ENCODE measurements around the gene SAMD8.
"Not testable (repeated sequence)": the region's sequence is repeated elsewhere in the genome, so short reads cannot be mapped to it uniquely, and the experiment has no call there.

The SAMD8 gene

DNA sequence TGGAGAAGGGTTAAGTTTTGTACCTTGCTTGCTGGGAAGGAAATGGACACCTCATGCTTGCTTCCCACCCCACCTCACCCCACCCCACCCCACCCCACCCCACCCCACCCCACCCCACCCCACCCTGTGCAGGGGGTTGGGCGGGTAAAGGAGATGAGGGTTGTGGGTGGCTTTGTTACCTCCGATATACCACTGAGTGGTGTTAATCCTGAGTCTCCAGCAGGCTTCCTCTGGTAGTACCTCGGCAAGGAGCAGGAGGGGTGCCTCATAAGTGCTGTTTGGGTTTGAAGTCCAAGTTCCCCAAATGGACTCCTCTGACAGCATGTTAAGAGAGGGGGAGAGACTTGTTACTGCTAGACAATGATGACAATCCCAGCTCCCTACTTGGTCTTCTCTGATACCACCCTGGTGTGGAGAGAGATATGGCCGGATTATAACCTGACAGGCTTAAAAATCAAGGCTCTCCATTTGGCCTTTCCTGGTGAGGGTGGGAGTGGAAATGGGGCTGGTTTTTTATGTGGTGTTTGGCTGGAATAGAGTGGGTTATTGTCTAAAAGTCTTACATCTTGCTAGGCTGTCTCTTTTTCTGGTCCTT lies 11.7 kb downstream of the SAMD8 start:
- DNase-seq: no peak
- in situ Hi-C loops (cut with HindIII; ENCODE audit: low pct_ligation_motif_present, low pct_unique_long_range_greater_than_20kb, low sequenced_read_pairs): no loop called here

DNA sequence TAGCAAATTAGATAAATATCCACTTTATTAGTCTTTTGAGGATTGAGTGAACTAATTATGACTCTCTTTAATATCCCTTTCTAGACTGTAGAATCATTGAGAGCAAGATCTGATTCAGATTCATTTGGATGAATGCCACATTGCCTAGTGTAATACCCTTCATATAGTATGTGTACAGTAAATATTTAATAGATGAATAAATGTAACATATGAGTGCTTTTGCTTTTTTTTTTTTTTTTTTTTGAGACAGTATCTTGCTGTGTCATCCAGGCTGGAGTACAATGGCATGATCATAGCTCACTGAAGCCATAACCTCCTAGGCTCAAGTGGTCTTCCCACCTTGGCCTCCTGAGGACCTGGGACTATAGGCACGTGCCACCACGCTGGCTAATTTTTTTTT lies 14.8 kb downstream of the SAMD8 start:
- in situ Hi-C loops (cut with HindIII; ENCODE audit: low pct_ligation_motif_present, low pct_unique_long_range_greater_than_20kb, low sequenced_read_pairs): no loop called here
- no peak for DNase-seq

DNA sequence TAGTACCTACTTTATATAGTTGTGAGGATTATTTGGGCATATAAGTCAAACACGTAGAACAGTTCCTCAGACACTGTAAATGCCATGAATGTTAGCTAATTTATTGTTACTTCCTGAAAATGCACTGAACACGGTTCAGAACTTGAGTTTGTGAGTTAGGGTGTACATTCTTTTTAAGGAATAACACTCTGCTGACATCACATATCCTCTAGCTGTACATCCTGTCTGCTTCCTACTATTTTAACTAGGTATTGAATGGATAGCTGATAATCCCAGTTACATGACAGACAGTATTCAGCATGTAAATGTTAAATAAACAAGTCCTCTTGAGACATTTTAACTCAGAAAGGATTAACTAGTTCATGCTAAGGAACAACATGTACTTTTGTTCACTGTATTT lies 16.0 kb downstream of the SAMD8 start:
- in situ Hi-C loops (cut with HindIII; ENCODE audit: low pct_ligation_motif_present, low pct_unique_long_range_greater_than_20kb, low sequenced_read_pairs): no loop called here
- DNase-seq: no peak

DNA sequence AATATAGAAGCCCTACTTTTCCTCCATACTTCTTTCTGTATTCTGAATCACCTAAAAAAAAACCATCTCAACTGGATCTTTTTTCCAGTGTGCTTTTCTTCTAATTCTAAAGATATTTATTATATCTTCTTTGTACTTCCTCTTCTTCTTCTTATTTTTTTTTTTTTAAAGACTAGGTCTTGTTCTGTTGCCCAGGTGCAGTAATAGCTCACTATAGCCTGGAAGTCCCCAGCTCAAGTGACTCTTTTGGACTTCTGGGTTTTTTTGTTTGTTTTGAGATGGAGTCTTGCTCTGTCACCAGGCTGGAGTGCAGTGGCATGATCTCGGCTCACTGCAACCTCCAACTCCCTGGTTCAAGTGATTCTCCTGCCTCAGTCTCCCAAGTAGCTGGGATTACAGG lies 17.5 kb downstream of the SAMD8 start:
- in situ Hi-C loops (cut with HindIII; ENCODE audit: low pct_ligation_motif_present, low pct_unique_long_range_greater_than_20kb, low sequenced_read_pairs); DNase-seq: not testable (repeated sequence)

DNA sequence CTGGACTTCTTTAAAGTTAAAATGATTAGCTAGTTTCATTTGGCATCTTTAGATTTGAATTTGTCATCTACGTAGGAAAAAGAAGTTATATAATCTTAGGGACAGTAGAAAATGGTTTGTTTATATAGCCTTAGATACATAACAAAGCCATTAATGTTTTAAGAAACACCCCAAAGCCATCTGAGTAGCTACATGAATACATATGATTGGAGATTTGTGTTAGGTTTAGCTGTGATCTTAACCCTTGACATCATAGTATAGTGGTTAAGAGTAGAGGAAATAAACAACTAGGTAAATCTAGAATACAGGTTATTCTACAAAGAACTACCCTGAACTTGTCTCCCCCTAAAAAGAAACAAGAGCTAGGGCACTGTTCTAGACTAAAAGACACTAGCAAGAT lies 18.1 kb downstream of the SAMD8 start:
- in situ Hi-C loops (cut with HindIII; ENCODE audit: low pct_ligation_motif_present, low pct_unique_long_range_greater_than_20kb, low sequenced_read_pairs): no loop called here
- no peak for DNase-seq

DNA sequence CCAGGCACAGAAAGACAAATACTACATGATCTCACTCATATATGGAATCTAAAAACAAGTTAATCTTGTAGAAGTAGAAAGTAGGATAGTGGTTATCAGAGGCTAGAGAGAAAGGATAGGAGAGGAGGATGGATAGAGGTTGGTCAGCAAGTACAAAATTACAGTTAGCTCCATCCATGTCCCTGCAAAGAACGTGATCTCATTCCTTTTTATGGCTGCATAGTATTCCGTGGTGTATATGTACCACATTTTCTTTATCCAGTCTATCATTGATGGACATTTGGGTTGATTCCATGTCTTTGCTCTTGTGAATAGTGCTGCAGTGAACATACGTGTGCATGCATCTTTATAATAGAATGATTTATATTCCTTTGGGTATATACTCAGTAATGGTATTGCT lies 22.2 kb downstream of the SAMD8 start:
- in situ Hi-C loops (cut with HindIII; ENCODE audit: low pct_ligation_motif_present, low pct_unique_long_range_greater_than_20kb, low sequenced_read_pairs); DNase-seq: not testable (repeated sequence)

DNA sequence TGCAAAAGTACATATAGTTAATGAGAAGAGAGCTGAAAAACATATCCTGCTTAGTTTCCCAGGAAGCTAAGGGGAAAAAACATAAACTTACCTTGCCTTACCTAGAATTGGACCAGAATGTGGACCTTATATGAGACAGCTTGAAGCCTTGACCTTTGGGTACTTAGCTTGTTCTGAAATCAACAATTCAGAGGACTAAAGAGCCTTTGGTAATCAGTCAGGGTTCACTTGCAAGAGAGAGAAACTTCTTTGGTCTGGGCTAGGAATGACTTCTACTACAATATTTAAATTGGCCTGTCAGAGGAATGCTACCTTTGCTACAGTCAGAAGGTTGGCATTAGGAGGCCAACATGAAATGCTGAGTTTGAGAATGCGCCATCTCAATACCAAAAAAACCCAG lies 24.9 kb downstream of the SAMD8 start:
- no peak for DNase-seq
- in situ Hi-C loops (cut with HindIII; ENCODE audit: low pct_ligation_motif_present, low pct_unique_long_range_greater_than_20kb, low sequenced_read_pairs): no loop called here

DNA sequence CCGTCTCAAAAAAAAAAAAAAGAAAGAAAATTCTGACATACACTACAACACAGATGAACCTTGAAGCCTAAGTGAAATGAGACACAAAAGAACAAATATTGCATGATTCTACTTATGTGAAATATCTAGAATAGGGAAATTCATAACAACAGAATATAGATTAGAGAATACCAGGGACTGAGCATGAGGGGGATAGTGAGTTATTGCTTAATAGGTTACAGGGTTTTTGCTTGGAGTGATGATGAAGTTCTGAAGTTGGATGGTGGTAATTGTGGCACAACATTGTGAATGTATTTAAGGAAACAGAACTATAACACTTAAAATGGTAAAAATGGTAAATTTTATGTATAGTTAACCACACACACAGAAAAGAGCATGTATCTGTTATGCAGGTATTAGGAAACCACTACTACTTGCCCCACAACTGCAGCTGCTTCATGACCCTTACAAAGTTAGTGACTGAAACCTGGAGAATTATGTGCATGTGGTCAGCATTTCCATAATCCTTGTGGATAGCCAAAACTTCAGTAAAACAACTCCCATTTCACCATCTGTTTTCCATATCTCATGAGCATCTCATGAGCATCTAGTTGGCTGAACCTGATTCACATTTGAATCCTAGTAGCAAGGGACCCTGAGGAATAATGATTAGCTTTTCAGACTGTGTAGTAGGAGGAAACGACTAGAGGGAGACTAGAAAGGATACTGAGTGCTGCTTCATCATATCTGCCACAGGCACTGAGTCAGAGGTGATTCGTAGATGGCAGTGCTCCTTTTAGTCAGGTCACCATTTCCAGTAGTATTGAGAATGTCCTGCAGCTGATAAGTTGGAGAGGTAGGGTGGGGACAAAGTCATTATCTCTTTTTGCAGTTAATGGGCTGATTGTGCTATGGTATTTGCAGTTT lies 26.3 kb downstream of the SAMD8 start:
- peak; percentile 63 for DNase-seq
- in situ Hi-C loops (cut with HindIII; ENCODE audit: low pct_ligation_motif_present, low pct_unique_long_range_greater_than_20kb, low sequenced_read_pairs): no loop called here

DNA sequence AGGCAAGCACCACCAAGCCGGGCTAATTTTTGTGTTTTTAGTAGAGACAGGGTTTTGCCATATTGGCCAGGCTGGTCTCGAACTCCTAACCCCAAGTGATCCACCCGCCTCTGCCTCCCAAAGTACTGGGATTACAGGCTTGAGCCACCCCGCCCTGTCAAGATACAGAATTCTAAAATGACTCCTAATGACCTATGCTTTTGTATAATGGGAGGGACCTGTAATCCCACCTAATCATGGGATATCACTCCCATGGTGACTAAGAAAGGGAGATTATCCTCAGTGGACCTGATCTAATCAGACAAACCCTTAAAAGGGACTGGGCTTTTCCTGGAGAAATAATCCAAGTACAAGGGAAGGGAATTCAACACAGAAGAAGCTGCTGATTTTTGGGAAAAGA lies 28.8 kb downstream of the SAMD8 start:
- in situ Hi-C loops (cut with HindIII; ENCODE audit: low pct_ligation_motif_present, low pct_unique_long_range_greater_than_20kb, low sequenced_read_pairs): no loop called here
- no peak for DNase-seq

DNA sequence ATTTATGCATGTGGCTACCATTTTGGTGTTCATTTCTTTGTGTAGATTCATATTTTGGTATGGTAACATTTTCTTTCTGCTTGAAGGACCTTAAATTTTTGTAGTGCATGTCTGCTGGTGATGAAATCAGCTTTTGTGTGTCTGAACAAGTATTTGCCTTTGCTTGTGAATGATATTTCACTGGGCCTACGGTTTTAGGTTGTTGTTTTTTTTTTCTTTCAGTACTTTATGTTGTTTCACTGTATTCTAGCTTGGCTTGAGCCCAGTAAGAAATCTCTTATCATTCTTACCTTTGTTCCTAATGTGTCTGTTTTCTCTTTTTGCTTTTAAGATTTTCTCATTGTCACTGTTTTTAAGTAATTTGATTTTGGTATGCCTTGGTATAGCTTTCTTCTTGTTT lies 31.9 kb downstream of the SAMD8 start:
- in situ Hi-C loops (cut with HindIII; ENCODE audit: low pct_ligation_motif_present, low pct_unique_long_range_greater_than_20kb, low sequenced_read_pairs): no loop called here
- DNase-seq: no peak

DNA sequence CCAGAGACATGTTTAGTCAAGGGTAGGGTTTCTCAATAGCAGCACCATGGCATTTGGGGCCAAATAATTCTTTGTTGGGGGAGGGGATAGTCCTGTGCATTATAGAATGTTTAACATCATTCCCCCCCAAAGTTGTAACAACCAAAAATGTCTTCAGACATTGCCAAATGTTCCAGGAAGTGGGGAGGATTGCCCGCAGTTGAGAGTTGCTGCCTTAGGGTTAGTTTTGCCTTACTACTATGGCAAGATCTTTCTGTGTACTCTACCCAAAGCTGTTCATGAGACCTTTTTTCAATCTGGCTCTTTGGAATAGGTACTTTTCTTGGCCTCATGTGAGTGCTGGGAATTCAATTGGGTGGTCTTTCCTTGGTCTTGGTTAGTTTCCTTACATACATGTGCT lies 34.1 kb downstream of the SAMD8 start:
- no peak for DNase-seq
- in situ Hi-C loops (cut with HindIII; ENCODE audit: low pct_ligation_motif_present, low pct_unique_long_range_greater_than_20kb, low sequenced_read_pairs): no loop called here

DNA sequence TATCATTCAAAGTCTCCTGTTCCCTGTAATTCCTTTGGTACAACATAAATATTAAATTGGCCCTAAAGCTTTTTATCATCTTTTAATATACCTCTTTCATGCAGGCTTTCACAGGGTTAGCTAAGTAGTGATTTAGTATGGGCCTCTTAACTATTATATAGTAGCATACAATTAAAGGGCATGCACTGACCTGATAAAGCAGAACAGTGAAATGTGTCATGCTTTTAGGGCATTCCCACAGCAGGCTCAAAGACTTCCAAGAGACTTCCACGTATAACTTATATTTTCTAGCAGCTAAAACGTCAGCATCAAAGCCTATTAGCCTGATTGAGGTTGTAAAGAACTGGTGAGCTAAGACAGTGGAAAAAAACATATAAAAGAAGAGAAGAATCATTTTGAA lies 35.3 kb downstream of the SAMD8 start:
- in situ Hi-C loops (cut with HindIII; ENCODE audit: low pct_ligation_motif_present, low pct_unique_long_range_greater_than_20kb, low sequenced_read_pairs): no loop called here
- no peak for DNase-seq

DNA sequence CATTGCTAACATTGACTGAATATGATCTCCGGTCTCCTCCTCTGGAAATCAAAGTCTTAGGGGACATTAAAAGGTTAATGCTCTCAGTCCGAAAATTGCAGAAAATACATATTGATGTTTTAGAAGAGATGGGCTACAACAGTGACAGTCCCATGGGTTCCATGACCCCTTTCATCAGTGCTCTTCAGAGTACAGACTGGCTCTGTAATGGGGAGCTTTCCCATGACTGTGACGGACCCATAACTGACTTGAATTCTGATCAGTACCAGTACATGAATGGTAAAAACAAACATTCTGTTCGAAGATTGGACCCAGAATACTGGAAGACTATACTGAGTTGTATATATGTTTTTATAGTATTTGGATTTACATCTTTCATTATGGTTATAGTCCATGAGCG lies 39.2 kb downstream of the SAMD8 start:
- no peak for DNase-seq
- in situ Hi-C loops (cut with HindIII; ENCODE audit: low pct_ligation_motif_present, low pct_unique_long_range_greater_than_20kb, low sequenced_read_pairs): no loop called here

DNA sequence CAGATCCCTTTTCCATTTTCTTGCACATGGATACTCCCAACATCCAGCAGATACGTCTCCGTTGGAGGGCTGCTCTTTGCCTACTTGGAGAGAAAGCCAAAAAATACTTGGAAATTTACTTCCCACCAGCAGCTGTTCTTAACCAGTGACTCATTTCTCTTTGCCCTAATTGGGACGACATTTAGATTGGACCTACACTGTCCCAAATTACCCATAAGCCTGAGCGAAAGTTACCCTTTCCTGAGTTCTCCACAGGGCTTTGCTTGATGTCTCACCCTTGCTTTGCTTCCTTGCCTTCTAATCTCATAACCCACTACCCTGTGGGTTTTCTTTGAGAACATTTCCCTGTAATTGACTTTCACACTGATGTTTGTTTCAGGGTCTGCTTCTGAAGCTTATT lies 48.1 kb downstream of the SAMD8 start:
- in situ Hi-C loops (cut with HindIII; ENCODE audit: low pct_ligation_motif_present, low pct_unique_long_range_greater_than_20kb, low sequenced_read_pairs): no loop called here
- DNase-seq: no peak

DNA sequence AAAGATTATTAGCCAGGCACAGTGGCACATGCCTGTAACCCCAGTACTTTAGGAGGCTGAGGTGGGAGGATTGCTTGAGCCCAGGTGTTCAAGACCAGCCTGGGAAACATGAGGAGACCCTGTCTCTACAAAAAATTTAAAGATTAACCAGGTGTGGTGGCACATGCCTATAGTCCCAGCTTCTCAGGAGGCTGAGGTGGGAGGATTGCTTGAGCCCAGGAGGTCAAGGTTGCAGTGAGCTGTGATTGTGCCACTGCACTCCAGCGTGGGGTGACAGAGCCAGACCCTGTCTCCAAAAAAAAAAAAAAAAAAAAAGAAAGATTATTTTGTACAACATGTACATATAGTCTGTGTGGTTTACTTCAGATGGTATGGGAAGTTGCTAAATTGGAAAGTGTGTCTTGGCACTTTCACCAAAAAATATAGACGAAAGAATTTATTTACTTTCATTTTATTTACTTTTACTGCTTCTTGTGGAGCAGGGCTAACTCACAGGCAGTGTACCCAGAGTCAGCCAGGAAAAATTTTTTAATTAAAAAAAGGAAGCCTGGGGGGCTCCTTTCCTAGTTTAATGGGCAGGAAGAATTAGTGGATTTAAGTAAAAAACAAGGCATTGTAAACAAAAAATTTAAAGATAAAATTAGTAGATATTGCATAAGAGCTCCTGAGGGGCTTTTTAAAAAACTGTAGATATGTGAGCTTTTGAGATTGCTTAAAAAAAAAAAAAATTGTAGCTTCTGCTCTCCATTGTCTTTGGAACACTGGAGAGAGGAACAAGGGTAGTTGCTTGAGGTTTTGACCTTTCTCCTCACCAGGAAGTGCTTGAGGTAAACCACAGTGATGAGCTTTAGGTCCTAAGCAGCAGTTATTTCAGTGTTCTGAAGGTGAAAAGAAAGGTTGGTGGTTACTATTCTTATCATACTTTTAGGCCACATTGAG lies 54.5 kb downstream of the SAMD8 start:
- no peak for DNase-seq
- in situ Hi-C loops (cut with HindIII; ENCODE audit: low pct_ligation_motif_present, low pct_unique_long_range_greater_than_20kb, low sequenced_read_pairs): no loop called here

DNA sequence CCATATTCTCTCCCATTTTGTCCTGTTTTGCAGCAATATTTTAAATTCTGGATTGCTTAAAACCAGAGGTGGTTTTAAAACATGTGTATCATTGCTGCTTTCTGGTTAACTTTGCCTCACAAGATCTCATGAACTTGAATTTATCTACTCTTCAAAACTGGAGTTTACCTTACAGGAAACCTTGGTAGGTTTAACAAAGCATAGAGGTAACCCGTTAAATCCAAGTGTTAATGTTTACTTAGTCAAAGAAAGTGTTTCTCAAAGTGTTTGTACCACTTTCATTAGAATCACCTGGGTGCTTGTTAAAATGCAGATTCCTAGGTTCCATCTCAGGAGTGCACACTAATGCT lies 55.1 kb downstream of the SAMD8 start:
- DNase-seq: no peak
- in situ Hi-C loops (cut with HindIII; ENCODE audit: low pct_ligation_motif_present, low pct_unique_long_range_greater_than_20kb, low sequenced_read_pairs): no loop called here

DNA sequence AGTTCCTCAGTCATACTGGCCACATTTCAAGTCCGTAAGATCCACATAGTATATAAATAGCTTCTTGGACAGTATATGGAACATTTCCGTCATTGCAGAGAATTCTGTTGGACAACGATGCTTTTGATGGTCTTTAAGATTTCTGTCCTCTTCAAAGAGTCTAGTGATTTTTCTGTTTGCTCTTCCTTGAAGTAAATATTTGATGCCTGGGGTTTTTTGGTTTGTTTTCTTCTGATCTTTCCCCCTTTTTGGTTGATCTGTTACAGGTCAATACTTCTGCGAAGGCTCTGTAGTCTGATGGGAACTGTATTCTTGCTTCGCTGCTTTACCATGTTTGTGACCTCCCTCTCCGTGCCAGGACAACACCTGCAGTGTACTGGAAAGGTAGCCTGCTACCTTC lies 56.8 kb downstream of the SAMD8 start:
- in situ Hi-C loops (cut with HindIII; ENCODE audit: low pct_ligation_motif_present, low pct_unique_long_range_greater_than_20kb, low sequenced_read_pairs): no loop called here
- no peak for DNase-seq

DNA sequence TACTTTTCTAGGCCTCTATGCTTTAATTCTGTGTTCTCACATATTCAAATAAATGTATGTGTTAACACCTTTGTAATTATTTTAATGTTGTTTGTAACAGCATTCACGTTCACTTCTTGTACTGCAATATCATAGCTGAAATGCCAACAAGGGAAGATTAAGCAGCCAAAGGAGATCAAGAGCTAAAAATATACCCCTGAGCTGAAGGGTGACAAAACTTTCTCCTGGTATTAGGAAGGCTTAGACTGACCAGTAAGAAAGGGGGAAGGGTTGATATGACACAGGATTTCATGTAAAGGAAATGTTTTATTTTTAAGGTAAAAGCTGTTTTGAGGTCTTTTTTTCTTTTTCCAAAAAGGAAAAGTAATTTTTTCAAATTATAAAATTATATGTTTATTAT lies 58.8 kb downstream of the SAMD8 start:
- in situ Hi-C loops (cut with HindIII; ENCODE audit: low pct_ligation_motif_present, low pct_unique_long_range_greater_than_20kb, low sequenced_read_pairs): no loop called here
- no peak for DNase-seq

DNA sequence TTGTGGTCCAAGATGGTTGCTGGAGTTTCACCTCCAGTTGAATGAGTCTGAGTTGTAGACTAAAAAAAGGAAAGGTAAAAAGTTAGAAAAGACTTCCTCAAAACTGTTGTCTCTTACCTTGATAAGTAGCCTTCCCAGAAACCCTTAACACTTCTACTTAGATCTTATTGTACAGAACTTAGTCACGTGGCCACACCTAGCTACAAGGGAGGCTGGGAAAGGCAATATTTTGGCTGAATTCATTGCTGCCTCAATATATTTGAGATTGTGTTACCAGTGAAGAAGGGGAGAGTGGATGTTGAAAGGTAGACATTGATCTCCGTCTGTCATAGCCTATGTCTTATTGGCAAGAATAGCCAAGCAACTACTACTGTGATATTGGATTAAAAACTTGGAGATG lies 63.6 kb downstream of the SAMD8 start:
- no peak for DNase-seq
- in situ Hi-C loops (cut with HindIII; ENCODE audit: low pct_ligation_motif_present, low pct_unique_long_range_greater_than_20kb, low sequenced_read_pairs): no loop called here
